CD4-positive, alpha-beta T cell treated with Interferon alpha-2 for 1 hour (primary cell): ENCODE results near the gene KIAA0930.
A peak's percentile ranks its signal among the peaks of the same experiment; 100 is the strongest.

Source experiments
- DNase-seq, 2 donors: peaks; one replicate each; pipeline ENCODE4 v3.0.0-alpha.2; 2020 to 2022

Gene KIAA0930

DNA sequence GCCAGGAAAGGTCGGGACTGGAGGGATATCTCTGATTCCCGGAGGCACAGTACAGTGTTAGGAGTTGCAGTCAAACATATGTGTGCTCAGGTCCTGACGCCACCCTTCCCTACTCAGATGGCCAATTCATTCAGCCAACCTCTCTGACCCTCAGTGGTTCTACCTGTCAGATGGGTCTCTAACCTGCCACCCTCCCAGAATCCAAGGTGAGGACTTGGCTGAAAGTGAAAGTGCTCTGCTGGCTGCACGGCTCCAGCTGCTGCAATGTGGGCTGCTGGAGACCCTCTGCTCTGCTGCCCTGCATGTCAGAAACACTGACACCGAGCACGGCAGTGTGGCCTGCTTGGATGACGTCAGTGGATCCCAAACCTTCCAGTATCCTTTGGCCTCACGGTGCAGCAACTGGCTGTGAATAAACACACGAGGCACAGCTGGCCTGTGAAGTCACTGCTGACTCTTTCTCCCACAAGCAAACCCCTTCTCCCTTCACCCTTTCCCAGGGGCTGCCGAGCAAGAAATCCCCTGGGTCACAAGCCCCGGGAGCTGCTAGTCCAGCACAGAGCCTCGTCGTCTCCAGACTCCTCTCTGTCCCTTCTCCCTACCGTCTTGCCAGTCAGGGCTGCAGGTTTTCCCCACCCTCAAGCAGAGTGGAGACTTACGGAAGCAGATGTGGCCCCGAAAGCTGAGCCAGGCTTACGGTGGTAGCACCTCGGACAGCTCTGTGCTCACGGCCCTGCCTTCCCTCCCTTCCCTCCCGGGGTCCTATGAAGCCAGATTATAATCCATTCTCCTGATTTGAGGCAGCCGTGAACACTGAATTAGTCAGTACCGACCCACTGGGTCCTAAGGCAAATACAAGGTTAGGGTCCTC is 24.3 kb downstream of the KIAA0930 start:
- no peak for DNase-seq

DNA sequence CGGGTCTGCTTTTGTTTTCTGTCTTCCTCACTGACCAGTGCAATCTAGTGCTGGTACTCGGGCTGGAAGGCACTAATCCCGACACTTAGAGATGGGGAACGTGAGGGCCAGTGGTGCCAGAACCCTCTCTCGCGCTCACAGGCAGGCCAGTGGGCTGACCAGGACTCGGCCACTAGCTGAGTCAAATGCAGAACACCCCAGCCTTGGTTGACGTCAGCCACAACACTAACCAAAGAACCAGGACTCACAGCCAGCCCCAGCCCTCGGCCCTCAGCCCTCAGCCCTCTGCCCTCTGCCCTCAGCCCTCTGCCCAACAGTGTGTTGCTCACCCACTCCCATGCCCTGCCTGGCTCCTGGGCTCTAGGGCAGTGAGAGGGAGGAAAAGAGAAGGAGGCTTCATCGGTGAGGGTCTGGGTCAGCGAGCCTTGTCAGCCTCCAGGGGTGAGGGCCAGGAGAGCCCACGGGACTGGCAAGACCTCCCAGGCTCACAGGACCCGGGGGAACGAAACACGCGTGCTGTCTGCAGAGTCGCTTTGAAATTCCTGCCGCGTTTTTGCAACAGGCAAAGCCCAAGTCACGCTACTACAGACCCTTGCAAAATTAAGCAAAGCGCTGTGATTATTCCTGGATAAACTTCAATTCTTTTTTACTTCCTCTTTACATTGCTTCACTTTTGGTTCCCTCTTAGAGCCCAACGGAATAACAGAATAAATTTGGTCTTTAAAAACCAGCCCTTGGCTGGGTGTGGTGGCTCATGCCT is 27.5 kb downstream of the KIAA0930 start:
- no peak for DNase-seq

GRCh38 chr22:45212306-45212709 is 28.4 kb downstream of the KIAA0930 start:
- no peak for DNase-seq

- no peak for DNase-seq
Observed at GRCh38 chr22:45211848-45212247, 28.8 kb downstream of the KIAA0930 start.

DNA sequence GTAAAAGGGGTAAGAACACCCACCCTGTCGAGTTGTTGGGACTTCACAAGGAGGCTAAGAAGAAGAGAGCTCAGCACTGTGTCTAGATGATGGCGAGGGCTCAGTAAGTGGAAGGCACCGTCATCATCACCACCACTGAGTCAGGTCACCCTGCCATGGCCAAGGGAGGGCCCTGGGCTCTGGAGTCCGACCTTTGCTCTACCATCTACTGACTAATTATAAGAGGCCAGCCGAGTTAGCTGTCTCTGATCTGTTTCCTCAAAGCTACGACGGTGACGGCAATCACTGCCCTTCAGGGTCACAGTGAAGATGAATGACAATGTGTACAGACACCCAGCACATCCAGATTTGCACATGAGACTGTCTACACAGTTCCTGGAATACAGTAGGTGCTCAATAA is 29.3 kb downstream of the KIAA0930 start:
- no peak for DNase-seq

- no peak for DNase-seq
Observed at GRCh38 chr22:45210991-45211390, 29.7 kb downstream of the KIAA0930 start.

- DNase-seq = no peak
Observed at GRCh38 chr22:45210577-45210976, 30.1 kb downstream of the KIAA0930 start.

- DNase-seq = no peak
Observed at GRCh38 chr22:45210174-45210573, 30.5 kb downstream of the KIAA0930 start.

GRCh38 chr22:45208993-45209838 is 31.5 kb downstream of the KIAA0930 start:
- peak in 1 of 2 donors; percentile 37 for DNase-seq

GRCh38 chr22:45208696-45208992 is 32.0 kb downstream of the KIAA0930 start:
- DNase-seq = no peak

- DNase-seq = no peak
Observed at GRCh38 chr22:45207981-45208664, 32.6 kb downstream of the KIAA0930 start.

DNA sequence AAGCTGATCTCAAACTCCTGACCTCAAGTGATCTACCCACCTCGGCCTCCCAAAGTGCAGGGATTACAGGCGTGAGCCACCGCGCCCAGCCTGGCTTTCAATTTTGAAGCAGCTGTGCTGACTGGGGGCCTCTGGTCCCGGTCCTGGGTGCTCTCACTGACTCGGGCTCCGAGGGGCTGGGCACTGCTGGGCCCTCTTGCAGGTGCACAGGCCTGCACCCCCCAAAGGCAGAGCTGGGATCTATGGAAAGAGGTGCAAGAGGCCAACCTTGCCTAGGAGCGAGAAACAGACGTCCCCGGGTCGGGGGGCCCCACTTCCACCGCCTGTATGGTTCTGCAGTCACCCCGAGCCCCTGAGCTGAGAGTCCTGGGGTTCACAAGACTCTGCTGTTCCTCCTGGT is 33.2 kb downstream of the KIAA0930 start:
- DNase-seq = no peak

DNA sequence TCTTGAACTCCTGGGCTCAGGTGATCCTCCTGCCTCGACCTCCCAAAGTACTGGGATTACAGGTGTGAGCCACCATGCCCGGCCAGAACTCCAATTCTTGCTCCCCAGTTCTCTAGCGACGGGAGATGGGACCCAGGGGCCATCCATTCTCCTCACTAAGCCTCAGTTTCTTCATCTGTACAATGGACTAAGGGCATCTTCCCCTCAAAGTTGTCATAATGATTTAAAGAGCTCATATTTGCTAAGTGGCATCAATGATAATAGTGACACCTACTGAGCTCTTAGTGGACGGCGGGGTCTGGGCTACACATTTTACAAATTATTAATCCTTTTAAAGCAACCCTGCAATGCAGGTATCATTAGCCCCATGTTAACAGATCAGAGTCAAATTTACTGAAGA is 34.5 kb downstream of the KIAA0930 start:
- no peak for DNase-seq

DNA sequence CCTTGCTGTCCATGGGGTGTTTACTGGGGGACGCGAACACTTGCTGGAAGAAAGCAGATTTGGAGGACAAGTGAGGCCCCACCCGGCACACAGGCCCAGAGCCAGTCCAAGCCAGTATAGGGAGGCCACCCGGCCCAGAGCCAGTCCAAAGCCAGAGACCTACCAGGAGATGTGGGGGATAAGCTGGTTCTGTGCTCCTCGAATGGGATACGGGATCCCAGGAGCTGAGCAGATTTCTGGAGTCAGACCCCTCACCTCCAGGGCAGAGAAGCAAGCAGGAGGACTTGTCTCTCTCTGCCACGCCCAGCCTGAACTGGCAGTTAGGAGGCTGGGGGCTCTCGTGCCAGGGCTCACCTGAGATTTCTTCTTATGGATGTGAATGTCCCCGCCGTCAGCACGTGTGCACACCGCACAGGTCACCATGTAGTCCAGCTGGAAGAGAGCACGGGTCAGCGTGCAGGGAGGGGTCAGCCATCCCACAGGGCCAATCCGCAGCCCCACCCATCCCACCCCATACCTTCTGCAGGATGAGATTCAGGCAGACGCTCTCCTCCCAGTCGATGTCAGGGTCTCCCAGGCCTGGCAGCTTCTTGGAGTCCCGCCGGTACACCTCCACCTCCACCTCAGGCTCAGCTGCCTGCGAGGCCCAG is 35.3 kb downstream of the KIAA0930 start:
- no peak for DNase-seq

- no peak for DNase-seq
Observed at GRCh38 chr22:45204819-45205218, 35.9 kb downstream of the KIAA0930 start.

DNA sequence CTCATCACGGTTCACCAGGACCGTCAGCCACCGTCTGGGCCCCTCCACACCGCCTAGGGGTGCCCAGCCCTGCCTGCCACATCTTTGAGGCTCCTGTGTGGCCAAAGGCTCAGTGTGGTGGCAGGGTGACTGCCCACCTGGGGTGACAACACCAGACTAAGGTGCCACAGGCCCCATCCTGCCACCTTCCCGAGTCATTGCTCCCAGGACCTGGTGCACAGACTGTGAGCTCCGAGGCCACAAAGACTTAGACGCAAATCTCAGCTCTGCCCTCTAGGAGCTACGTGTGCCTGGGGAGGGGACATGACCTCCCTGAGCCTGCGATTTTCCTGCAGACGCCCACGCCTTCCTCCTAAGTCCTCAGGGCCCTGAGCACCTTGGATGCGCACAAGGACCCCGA is 36.5 kb downstream of the KIAA0930 start:
- DNase-seq = no peak

GRCh38 chr22:45203150-45203951 is 37.3 kb downstream of the KIAA0930 start:
- DNase-seq = no peak

DNA sequence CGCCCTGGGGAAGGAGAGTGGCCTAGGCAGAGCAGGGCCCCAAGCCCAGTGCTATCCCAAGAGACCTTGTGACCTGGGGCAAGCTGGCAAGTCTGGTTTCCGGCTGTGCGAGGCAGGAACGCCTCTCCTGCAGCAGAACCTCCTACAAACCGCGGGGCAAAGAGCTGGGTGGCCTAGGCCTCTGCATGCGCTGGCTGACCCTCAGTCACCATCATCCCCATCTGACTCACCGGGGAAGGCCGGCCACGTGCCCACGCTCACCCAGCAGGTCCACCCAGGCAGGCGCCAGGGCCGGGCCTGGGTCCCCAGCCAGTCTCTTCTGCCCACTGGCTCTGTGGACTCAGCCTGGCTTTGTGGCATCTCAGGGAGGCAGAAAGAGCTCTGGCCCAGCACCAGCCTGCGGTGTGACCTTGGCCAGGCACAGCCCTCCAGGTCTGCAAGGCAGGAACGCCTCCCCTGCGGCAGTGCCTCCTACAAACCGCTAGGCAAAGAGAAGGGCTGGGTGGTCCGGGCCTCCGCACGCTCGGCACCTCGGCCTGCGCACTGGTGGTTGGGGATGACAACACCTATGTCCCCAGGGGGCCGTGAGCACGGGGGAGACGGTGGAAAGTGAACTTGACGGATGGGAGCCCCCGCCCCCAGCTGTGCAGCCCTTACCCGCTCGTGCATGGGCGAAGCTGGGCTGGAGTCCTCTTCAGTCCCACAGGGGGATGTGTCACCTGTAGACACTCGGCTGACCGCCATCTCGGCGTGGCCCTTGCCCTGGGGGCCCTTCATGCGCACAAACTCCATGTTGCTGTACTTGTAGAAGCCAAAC is 38.2 kb downstream of the KIAA0930 start:
- no peak for DNase-seq

- no peak for DNase-seq
Observed at GRCh38 chr22:45201678-45202332, 38.9 kb downstream of the KIAA0930 start.
